Sigmoid colon (tissue), 3 donors: ENCODE results near the gene NREP.

ENCODE experiments used
- POLR2A ChIP-seq, 2 donors: fragments of 450-650 bp; IDR thresholded peaks; one replicate each; pipeline ENCODE4 v1.6.1; 2016; ENCODE audit warnings: antibody characterized with exemption in 2 of 2, mild to moderate bottlenecking in 2 of 2, moderate library complexity in 2 of 2
- TF ChIP-seq, protein P1 (sequence below), 4 experiments: fragments of 450-650 bp in 3 of 4; fragments of 200-600 bp in 1 of 4; IDR thresholded peaks; one replicate each; pipeline ENCODE4 v1.5.1; 2016 to 2019; ENCODE audit warnings: antibody characterized with exemption in 4 of 4, mild to moderate bottlenecking in 3 of 4, moderate library complexity in 2 of 4

GRCh38 chr5:111699324-111699723 is 57.7 kb downstream of the NREP start:
- TF ChIP-seq, protein P1, sequence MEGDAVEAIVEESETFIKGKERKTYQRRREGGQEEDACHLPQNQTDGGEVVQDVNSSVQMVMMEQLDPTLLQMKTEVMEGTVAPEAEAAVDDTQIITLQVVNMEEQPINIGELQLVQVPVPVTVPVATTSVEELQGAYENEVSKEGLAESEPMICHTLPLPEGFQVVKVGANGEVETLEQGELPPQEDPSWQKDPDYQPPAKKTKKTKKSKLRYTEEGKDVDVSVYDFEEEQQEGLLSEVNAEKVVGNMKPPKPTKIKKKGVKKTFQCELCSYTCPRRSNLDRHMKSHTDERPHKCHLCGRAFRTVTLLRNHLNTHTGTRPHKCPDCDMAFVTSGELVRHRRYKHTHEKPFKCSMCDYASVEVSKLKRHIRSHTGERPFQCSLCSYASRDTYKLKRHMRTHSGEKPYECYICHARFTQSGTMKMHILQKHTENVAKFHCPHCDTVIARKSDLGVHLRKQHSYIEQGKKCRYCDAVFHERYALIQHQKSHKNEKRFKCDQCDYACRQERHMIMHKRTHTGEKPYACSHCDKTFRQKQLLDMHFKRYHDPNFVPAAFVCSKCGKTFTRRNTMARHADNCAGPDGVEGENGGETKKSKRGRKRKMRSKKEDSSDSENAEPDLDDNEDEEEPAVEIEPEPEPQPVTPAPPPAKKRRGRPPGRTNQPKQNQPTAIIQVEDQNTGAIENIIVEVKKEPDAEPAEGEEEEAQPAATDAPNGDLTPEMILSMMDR (IDR thresholded peaks at IDR 0.05), result no peak
- no peak for TF ChIP-seq POLR2A (IDR thresholded peaks at IDR 0.05)
